Measurements from ENCODE around the gene MED27.

MED27 gene

GRCh38 chr9:132079391-132080091 is at the start of gene MED27:
Gene MED27 (minus strand): TSS chr9:132079867. CDS start chr9:132079844, 23 bp downstream.
- peak; percentile 86 for DNase-seq
- in situ Hi-C loops (cut with HindIII; ENCODE audit: low pct_ligation_motif_present, low pct_unique_long_range_greater_than_20kb, low sequenced_read_pairs), result no loop called here

- no peak for DNase-seq
These were observed 48.3 kb upstream of the MED27 start for GRCh38 chr9:132127888-132128534.

GRCh38 chr9:132126680-132127236 is 47.1 kb upstream of the MED27 start:
- no peak for DNase-seq
- in situ Hi-C loops (cut with HindIII; ENCODE audit: low pct_ligation_motif_present, low pct_unique_long_range_greater_than_20kb, low sequenced_read_pairs), result no loop called here

More at GRCh38 chr9:132127888-132128534, 48.3 kb upstream of the MED27 start:
- in situ Hi-C loops (cut with HindIII; ENCODE audit: low pct_ligation_motif_present, low pct_unique_long_range_greater_than_20kb, low sequenced_read_pairs), result no loop called here

- DNase-seq, result no peak
- in situ Hi-C loops (cut with HindIII; ENCODE audit: low pct_ligation_motif_present, low pct_unique_long_range_greater_than_20kb, low sequenced_read_pairs), result no loop called here
These were observed 46.4 kb upstream of the MED27 start for GRCh38 chr9:132125944-132126679.

GRCh38 chr9:132125361-132125760 is 45.7 kb upstream of the MED27 start:
- DNase-seq, result no peak
- in situ Hi-C loops (cut with HindIII; ENCODE audit: low pct_ligation_motif_present, low pct_unique_long_range_greater_than_20kb, low sequenced_read_pairs), result no loop called here

- DNase-seq, result no peak
- in situ Hi-C loops (cut with HindIII; ENCODE audit: low pct_ligation_motif_present, low pct_unique_long_range_greater_than_20kb, low sequenced_read_pairs), result no loop called here
These were observed 45.1 kb upstream of the MED27 start for GRCh38 chr9:132124800-132125199.

- in situ Hi-C loops (cut with HindIII; ENCODE audit: low pct_ligation_motif_present, low pct_unique_long_range_greater_than_20kb, low sequenced_read_pairs), result no loop called here
- no peak for DNase-seq
These were observed 41.4 kb upstream of the MED27 start for GRCh38 chr9:132121021-132121420.

- in situ Hi-C loops (cut with HindIII; ENCODE audit: low pct_ligation_motif_present, low pct_unique_long_range_greater_than_20kb, low sequenced_read_pairs), result no loop called here
- no peak for DNase-seq
These were observed 38.0 kb upstream of the MED27 start for GRCh38 chr9:132117694-132118093.

GRCh38 chr9:132116583-132116982 is 36.9 kb upstream of the MED27 start:
- no peak for DNase-seq
- in situ Hi-C loops (cut with HindIII; ENCODE audit: low pct_ligation_motif_present, low pct_unique_long_range_greater_than_20kb, low sequenced_read_pairs), result no loop called here

- in situ Hi-C loops (cut with HindIII; ENCODE audit: low pct_ligation_motif_present, low pct_unique_long_range_greater_than_20kb, low sequenced_read_pairs), result no loop called here
- peak; percentile 68 for DNase-seq
These were observed 34.5 kb upstream of the MED27 start for GRCh38 chr9:132114102-132114707.

GRCh38 chr9:132109291-132109690 is 29.6 kb upstream of the MED27 start:
- in situ Hi-C loops (cut with HindIII; ENCODE audit: low pct_ligation_motif_present, low pct_unique_long_range_greater_than_20kb, low sequenced_read_pairs), result no loop called here
- no peak for DNase-seq

GRCh38 chr9:132108728-132109127 is 29.1 kb upstream of the MED27 start:
- DNase-seq, result no peak
- in situ Hi-C loops (cut with HindIII; ENCODE audit: low pct_ligation_motif_present, low pct_unique_long_range_greater_than_20kb, low sequenced_read_pairs), result no loop called here

- no peak for DNase-seq
- in situ Hi-C loops (cut with HindIII; ENCODE audit: low pct_ligation_motif_present, low pct_unique_long_range_greater_than_20kb, low sequenced_read_pairs), result no loop called here
These were observed 20.2 kb upstream of the MED27 start for GRCh38 chr9:132099741-132100407.

GRCh38 chr9:132099167-132099566 is 19.5 kb upstream of the MED27 start:
- DNase-seq, result no peak
- in situ Hi-C loops (cut with HindIII; ENCODE audit: low pct_ligation_motif_present, low pct_unique_long_range_greater_than_20kb, low sequenced_read_pairs), result no loop called here

GRCh38 chr9:132094314-132094791 is 14.7 kb upstream of the MED27 start:
- in situ Hi-C loops (cut with HindIII; ENCODE audit: low pct_ligation_motif_present, low pct_unique_long_range_greater_than_20kb, low sequenced_read_pairs), result no loop called here
- DNase-seq, result no peak

- in situ Hi-C loops (cut with HindIII; ENCODE audit: low pct_ligation_motif_present, low pct_unique_long_range_greater_than_20kb, low sequenced_read_pairs), result no loop called here
- DNase-seq, result no peak
These were observed 11.1 kb upstream of the MED27 start for GRCh38 chr9:132090771-132091170.

- in situ Hi-C loops (cut with HindIII; ENCODE audit: low pct_ligation_motif_present, low pct_unique_long_range_greater_than_20kb, low sequenced_read_pairs), result no loop called here
- DNase-seq, result no peak
These were observed 7.9 kb upstream of the MED27 start for GRCh38 chr9:132087438-132088030.

- no peak for DNase-seq
- in situ Hi-C loops (cut with HindIII; ENCODE audit: low pct_ligation_motif_present, low pct_unique_long_range_greater_than_20kb, low sequenced_read_pairs), result no loop called here
These were observed 2.5 kb upstream of the MED27 start for GRCh38 chr9:132082188-132082587.

All from ACHN (cell line).